RWPE1 (cell line): ENCODE results near the gene SPDYE6.
A peak's percentile ranks its signal among the peaks of the same experiment; 100 is the strongest.

Source experiments
- CTCF ChIA-PET: fragments of 350-600 bp; sonication (Branson Sonifier 250); formaldehyde crosslinking; extraction: SDS; loops from one replicate; lab custom pipeline; 2021; lab: Yijun Ruan, JAX
- POLR2A ChIA-PET: fragments of 400-600 bp; formaldehyde crosslinking; extraction: SDS; loops from one replicate; lab custom pipeline; 2020; ENCODE audit warnings: antibody characterized with exemption; ENCODE audit not compliant: low non-redundant PET; lab: Yijun Ruan, JAX
- DNase-seq: peaks from one replicate; pipeline ENCODE4 v3.0.0; 2012; ENCODE audit warnings: low spot score
- H3K27ac ChIP-seq: fragments of 450-650 bp; 2 replicates; pipeline ENCODE4 v1.5.1; 2017
- TF ChIP-seq, protein P1 (sequence below): fragments of 450-650 bp; conservative IDR thresholded peaks from 2 replicates; pipeline ENCODE4 v1.5.1; 2017; ENCODE audit warnings: low read depth, mild to moderate bottlenecking

Gene SPDYE6

DNA sequence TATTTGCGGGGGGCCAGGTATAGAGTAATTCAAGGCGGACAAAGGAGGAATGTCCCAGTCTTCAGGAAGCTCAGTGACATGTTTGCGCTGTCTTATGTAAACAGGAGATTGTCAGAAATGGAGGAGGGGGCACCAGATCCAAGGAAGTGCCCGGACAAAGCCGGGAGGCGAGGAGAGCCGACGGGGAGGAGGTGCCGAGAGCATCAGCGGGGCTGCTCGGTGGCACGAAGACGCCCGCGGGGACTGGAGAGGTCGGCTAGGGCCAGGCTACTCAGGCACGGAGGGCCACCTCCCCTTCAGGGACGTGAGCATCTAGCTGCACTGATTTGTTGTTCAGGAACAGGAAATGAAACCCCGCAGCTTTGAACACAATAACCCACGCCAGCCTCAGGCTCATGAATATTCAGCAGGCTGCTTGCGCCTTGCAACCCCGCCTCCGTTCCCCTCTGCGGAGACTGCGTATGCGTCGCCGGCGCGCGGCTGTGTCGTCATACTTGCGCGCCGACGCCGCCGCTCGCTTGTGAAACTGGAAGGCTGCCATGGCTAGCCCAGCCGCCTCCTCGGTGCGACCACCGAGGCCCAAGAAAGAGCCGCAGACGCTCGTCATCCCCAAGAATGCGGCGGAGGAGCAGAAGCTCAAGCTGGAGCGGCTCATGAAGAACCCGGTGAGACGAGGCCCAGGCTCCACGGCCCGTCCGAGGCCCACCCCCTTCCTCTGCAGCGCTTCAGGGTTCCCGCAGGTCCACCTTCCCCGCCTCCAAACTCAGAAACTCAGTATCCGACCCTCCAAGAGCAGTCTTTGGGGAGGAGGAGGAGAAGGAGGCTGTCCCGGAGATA lies 39.8 kb upstream of the SPDYE6 start, which contains the start of gene PRKRIP1:
Gene PRKRIP1 (plus strand): TSS at position 491 of the 837 bp plus-strand sequence. CDS start 49 bp downstream, at position 540.
- TF ChIP-seq, protein P1, sequence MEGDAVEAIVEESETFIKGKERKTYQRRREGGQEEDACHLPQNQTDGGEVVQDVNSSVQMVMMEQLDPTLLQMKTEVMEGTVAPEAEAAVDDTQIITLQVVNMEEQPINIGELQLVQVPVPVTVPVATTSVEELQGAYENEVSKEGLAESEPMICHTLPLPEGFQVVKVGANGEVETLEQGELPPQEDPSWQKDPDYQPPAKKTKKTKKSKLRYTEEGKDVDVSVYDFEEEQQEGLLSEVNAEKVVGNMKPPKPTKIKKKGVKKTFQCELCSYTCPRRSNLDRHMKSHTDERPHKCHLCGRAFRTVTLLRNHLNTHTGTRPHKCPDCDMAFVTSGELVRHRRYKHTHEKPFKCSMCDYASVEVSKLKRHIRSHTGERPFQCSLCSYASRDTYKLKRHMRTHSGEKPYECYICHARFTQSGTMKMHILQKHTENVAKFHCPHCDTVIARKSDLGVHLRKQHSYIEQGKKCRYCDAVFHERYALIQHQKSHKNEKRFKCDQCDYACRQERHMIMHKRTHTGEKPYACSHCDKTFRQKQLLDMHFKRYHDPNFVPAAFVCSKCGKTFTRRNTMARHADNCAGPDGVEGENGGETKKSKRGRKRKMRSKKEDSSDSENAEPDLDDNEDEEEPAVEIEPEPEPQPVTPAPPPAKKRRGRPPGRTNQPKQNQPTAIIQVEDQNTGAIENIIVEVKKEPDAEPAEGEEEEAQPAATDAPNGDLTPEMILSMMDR = no peak
- peak; percentile 92 for DNase-seq
- ChIA-PET CTCF (interaction anchor here (0.5 to 1.3 kb wide), 3 partner anchors 9 to 185 kb away, joined by 3 to 4 read pairs (median 4); no protein-coding TSS in a partner anchor), POLR2A (interaction anchor here (0.6 kb wide), 1 partner anchor 127 kb away, joined by 3 read pairs; no protein-coding TSS in a partner anchor)
- peak within 1 kb of the TSS; percentile 82 for H3K27ac ChIP-seq

DNA sequence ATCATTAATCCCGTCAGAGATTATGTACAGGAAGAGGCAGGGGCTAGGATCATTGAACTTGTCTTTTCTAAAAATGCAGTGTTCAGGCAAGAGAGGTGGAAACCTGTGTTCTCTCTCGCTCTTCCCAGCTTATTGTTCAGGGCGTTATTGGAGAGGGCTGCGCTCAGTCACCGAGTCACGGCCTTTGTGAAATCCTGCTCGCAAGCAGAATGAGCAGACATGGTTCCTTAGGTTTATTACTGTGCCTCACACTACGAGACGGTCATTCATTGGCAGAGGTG lies 39.3 kb upstream of the SPDYE6 start:
- TF ChIP-seq, protein P1 = no peak
- DNase-seq = no peak
- CTCF ChIA-PET = interaction anchor here (0.5 to 1.3 kb wide), 2 partner anchors 9 to 10 kb away, joined by 4 read pairs; no protein-coding TSS in a partner anchor
- peak overlapping the region; percentile 82 for H3K27ac ChIP-seq
- POLR2A ChIA-PET = interaction anchor here (0.6 kb wide), 1 partner anchor 126 kb away, joined by 3 read pairs; no protein-coding TSS in a partner anchor

DNA sequence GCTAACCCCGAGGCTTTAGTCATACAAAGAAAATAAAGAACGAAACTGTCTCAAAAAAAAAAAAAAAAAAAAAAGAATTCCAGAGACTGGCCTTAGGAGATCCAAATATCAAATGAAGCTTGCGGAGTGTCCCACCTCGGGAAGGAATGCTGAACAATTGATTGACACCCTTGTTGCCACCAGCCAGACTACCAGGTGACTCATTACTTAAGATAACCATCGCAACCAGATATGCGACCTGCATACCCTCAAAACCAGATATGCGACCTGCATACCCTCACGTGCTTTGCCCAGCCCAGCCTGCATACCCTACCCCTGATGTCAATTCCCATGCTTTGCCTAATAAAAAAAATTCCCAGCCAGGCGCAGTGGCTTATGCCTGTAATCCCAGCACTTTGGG lies 37.2 kb upstream of the SPDYE6 start:
- POLR2A ChIA-PET = interaction anchor here (0.6 kb wide), 1 partner anchor 85 kb away, joined by 3 read pairs; no protein-coding TSS in a partner anchor
- CTCF ChIA-PET = interaction anchor here (0.9 to 1.0 kb wide), 2 partner anchors 14 to 105 kb away, joined by 3 read pairs; no protein-coding TSS in a partner anchor
- TF ChIP-seq, protein P1 = no peak
- DNase-seq = no peak
- H3K27ac ChIP-seq = peak overlapping the region; percentile 15

DNA sequence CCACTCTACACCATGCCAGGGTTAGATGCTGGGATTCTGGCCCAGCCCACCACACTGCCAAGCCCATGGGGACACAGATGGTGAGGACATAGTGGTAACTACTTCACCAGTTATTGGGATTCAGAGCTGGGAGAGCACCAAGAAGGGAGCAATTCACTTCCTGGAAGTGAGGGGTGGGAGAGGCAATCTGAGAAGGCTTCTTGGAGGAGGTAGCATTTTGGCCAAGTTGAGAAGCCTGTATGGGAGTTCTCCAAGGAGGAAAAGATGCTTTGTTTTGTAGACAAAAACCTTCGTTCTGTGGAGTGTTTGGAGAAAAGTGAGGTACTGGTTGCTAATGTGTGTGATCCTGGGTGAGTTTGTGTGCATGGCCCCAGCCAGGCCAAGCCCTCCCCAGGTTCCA lies 36.1 kb upstream of the SPDYE6 start:
- POLR2A ChIA-PET = no interaction called here
- H3K27ac ChIP-seq = no peak overlapping the region
- DNase-seq = no peak
- CTCF ChIA-PET = interaction anchor here (1.6 kb wide), 1 partner anchor 113 kb away, joined by 7 read pairs; no protein-coding TSS in a partner anchor
- TF ChIP-seq, protein P1 = no peak

DNA sequence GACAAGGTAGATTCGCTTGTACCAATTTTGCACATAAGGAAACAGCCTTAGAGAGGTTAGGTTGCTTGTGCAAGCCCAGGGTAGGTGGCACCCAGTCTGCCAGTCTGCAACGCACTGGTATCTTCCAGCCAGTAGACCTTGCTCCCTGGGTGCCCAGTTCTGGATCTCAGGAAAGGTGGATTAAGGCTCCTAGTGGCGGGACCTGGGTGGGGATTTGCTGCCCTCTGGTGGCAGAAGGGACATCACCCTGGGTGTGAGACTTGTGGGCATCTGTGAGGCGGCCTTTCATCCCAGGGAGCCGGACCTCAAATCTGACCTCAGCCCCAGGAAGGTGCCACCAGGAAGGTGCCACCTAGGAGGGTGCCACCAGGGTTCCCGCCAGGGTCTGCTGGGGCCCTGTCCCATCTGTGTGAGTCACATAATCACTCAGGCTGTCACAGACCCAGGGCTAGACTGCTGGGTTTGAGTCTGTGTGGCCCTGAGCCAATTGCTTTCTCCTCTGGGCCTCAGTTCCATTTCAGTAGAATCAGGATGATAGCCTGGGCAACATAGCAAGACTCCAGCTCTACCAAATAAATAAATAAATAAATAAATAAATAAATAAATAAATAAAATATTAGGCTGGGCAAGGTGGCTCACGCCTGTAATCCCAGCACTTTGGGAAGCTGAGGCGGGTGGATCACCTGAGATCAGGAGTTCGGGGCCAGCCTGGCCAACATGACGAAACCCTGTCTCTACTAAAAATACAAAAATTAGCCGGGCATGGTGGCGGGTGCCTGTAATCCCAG lies 34.6 kb upstream of the SPDYE6 start:
- ChIA-PET POLR2A (no interaction called here), CTCF (interaction anchor here (0.6 to 1.6 kb wide), 6 partner anchors 19 to 113 kb away, joined by 3 to 7 read pairs (median 4); partner anchors contain the start of gene SH2B2)
- DNase-seq = peak; percentile 82

More for the DNA sequence above, 34.6 kb upstream of the SPDYE6 start:
- TF ChIP-seq, protein P1 = peak; percentile 96
- 0 out of 2 replicates have a peak overlapping the region, but pooled peaks have one; percentile 4 for H3K27ac ChIP-seq
